ENCODE measurements around the gene ZFYVE21.

- no peak for TF ChIP-seq CTCF (IDR thresholded peaks at IDR 0.05; ENCODE audit: low read depth, low read length, poor library complexity, severe bottlenecking)
- no peak for TF ChIP-seq EZH2phosphoT487 (IDR thresholded peaks at IDR 0.05; ENCODE audit: borderline replicate concordance, low read length)
Observed at GRCh38 chr14:103692871-103693270, 22.7 kb upstream of the ZFYVE21 start.

Data from DOHH2 (cell line).